ENCODE measurements around the gene RPL22L1.

DNA sequence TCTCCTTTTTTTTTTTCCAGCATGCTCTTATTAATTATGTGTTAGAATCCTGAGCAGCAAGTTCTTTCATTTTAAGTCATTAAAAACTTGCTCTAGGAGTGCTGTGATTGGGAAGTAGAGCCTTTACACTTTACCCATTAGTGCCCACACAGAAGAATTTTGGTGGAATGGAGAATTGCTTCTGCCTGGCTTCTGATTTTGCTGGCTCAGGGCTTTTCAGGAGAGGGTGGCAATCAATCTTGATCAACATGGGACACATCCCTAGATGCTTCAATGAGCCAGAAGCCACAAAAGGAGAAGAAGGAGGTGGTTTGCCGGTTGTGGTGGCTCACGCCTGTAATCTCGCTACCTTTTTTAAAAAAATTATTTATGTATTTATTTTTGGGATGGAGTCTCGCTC lies 39.4 kb downstream of the RPL22L1 start:
- no peak for TF ChIP-seq POLR2A (IDR thresholded peaks at IDR 0.05)
- TF ChIP-seq, protein P1, sequence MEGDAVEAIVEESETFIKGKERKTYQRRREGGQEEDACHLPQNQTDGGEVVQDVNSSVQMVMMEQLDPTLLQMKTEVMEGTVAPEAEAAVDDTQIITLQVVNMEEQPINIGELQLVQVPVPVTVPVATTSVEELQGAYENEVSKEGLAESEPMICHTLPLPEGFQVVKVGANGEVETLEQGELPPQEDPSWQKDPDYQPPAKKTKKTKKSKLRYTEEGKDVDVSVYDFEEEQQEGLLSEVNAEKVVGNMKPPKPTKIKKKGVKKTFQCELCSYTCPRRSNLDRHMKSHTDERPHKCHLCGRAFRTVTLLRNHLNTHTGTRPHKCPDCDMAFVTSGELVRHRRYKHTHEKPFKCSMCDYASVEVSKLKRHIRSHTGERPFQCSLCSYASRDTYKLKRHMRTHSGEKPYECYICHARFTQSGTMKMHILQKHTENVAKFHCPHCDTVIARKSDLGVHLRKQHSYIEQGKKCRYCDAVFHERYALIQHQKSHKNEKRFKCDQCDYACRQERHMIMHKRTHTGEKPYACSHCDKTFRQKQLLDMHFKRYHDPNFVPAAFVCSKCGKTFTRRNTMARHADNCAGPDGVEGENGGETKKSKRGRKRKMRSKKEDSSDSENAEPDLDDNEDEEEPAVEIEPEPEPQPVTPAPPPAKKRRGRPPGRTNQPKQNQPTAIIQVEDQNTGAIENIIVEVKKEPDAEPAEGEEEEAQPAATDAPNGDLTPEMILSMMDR (IDR thresholded peaks at IDR 0.05): no peak
- TF ChIP-seq EP300 (IDR thresholded peaks at IDR 0.05; ENCODE audit: low read depth): no peak
